NCI-H748 treated with DMSO at 0.1 percent for 48 hours (cell line): ENCODE measurements around the gene ZNF506.
"Not testable (repeated sequence)": the region's sequence is repeated elsewhere in the genome, so short reads cannot be mapped to it uniquely, and the experiment has no call there.

Experiments used
- DNase-seq: peaks from one replicate; lab custom pipeline; 2025; lab: John Stamatoyannopoulos, UW

ZNF506 gene

DNA sequence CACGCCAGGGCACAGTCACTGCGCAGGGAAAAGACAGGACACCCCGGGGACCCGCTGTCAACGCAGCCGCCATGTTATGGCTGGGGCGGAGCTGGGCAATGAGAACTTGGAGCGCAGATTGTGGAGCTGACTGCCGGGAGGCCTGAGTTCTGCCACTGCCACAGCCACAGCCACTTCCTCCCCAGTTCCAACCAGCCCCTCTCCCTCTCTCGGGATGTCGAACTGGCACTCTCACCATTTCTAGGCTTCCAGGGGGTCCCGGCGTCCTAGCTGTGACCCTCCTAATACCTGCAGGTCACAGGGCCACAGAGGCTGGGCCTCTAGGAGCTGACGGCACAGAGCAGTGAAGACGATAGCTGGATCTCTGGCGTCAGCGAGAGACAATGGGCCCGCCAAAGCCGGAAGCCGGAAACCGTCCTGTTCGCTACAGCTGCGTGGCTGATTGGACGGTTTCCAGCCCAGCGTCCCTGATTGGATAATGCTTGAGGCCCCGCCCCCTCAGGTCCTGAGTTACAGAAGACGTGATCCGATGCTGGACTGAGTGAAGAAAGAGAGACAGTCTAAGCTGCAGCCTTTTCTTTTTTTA, at the start of gene ZNF506:
TSS of gene ZNF506 (minus strand) at position 385 of the 586 bp plus-strand sequence. CDS start at position 238, 147 bp downstream.
- DNase-seq: peak; percentile 91

GRCh38 chr19:19870086-19870485, 48.5 kb upstream of the ZNF506 start:
- DNase-seq: not testable (repeated sequence)

DNA sequence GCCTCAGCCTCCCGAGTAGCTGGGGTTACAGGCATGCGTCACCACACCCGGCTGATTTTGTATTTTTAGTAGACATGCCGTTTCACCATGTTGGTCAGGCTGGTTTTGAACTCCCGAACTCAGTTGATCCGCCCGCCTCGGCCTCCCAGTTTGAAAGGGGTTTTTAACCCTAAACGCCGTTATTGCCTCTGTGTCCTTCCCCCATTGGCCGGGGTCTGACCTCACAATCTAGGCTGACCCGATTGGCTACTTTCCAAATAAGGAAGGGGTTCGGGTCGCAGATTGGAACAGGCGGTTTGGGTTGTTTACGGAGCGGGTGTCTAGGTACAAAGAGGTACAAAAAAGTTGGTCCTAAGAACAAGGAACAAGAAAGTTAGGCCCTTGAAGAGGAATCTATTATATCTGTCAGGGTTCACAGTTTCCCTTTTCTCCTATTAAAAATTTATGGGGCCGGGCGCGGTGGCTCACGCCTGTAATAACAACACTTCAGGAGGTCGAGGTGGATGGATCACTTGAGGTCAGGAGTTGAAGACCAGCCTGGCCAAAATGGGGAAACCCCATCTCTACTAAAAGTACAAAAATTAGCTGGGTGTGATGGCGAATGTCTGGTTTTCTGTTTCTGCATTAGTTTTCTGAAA, 45.2 kb upstream of the ZNF506 start:
- no peak for DNase-seq

DNA sequence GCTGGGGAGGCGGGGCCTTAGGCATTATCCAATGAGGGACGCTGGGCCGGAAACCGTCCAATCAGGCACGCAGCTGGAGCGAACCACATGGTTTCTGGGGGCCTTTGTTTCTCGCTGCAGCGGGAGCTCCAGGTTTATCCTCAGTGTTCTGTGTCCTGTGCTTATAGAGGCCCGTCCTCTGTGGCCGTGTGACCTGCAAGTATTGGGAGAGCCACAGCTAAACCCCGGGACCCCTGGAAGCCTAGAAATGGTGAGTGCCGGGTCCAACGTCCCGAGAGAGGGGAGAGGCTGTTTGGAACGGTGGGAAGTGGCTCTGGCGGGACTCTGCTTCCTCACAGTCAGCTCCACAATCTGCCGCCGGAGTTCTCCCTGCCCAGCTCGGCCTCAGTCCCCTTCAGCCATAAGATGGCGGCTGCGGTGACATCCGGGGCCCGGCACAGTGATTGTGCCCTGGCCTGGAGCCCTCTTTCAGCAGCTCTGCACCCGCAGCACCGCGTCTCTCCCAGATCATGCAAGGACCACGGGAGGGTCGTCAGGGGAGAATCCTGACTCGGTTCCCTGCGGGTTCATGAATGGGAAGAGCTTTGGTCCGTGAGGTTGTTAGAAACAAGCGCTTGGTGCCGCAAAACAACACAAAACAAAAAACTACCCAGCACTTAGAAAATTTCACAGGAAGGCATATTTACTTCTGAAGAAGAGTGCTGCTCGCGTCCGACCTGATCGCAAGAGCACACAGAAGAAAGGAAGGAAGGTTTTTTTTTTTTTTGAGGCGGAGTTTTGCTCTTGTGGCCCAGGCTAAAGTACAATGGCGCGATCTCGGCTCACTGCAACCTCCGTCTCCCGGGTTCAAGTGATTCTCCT, 44.4 kb upstream of the ZNF506 start, which contains the start of gene ZNF253:
TSS of gene ZNF253 (plus strand) at position 133 of the 861 bp plus-strand sequence. CDS start at position 248, 115 bp downstream.
- DNase-seq: peak; percentile 94

- DNase-seq: no peak
These were observed 39.3 kb upstream of the ZNF506 start for GRCh38 chr19:19860756-19861390.

DNA sequence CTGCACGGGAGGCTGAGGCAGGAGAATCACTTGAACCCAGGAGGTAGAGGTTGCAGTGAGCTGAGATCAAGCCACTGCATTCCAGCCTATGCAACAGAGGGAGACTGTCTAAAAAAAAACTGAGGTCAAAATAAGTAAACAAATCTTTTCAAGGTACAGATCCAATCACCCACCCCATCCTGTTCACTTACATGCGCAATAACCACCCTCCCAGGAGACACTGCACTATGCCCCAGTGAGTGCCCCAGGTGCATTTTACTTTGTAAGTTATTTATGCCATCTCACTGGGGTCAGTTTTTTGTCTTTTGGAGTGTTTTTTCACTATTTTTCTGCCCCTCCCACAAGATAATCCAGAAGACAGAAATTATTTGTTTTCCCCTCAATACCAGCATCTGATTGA, 37.2 kb upstream of the ZNF506 start:
- no peak for DNase-seq

DNA sequence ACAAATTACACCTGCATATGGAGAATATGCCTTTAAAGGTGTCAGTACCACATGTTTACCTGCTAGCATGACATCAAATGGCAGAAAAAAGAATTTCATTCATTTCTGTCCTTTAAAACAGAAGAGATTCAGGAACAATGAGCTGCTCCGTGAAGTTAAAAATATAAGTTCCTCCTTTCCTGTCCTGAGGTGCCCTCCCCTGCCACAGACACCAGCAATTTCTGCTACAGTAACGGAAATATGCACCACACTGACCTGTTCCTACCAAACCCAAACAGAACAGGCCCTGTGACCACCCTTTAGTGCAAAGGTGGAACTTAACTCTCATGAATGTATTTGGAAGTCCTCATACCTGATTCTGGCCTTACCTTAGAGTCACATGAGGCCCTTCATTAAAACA, 30.2 kb upstream of the ZNF506 start:
- not testable (repeated sequence) for DNase-seq

- DNase-seq: no peak
These were observed 27.5 kb upstream of the ZNF506 start for GRCh38 chr19:19849056-19849455.

DNA sequence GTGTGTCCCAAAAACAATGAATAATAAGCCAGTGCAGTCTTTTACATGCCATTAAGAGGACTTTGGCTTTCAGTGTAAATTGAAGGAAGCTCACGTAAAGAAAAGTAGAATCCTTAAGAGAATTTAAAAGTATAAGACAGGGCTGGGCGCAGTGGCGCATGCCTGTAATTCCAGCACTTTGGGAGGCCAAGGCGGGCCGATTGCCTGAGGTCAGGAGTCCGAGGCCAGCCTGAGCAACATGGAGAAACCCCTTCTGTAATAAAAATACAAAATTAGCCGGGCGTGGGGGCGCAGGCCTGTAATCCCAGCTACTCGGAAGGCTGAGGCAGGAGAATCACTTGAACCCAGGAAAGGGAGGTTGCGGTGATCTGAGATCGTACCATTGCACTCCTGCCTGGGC, 26.2 kb upstream of the ZNF506 start:
- DNase-seq: no peak

DNA sequence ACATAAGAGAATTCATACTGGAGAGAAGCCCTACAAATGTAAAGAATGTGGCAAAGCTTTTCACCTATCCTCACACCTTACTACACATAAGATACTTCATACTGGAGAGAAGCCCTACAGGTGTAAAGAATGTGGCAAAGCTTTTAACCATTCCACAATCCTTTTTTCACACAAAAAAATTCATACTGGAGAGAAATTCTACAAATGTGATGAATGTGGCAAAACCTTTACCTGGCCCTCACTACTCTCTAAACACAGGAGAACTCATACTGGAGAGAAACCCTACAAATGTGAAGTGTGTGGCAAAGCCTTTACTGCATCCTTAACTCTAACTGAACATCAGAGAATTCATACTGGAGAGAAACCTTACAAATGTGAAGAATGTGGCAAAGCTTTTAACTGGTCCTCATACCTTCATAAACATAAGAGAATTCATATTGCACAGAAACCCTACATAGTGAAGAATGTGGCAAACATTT, 14.0 kb upstream of the ZNF506 start:
- DNase-seq: no peak

DNA sequence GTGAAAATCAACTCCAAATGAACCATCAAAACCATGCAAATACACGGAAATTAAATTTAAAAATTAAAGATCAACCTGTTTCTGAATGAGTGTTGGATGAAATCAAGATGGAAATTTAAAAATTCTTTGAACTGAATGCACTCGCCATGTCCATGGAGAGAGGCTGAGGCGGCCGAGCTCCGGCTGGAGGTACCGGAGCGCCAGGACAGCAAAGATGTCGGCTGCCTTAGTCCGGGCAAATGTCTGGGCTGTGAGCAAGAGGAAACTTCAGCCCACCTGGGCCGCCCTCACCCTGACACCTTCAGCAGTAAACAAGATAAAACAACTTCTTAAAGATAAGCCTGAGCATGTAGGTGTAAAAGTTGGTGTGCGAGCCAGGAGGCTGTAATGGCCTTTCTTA, 5.3 kb upstream of the ZNF506 start:
- no peak for DNase-seq

DNA sequence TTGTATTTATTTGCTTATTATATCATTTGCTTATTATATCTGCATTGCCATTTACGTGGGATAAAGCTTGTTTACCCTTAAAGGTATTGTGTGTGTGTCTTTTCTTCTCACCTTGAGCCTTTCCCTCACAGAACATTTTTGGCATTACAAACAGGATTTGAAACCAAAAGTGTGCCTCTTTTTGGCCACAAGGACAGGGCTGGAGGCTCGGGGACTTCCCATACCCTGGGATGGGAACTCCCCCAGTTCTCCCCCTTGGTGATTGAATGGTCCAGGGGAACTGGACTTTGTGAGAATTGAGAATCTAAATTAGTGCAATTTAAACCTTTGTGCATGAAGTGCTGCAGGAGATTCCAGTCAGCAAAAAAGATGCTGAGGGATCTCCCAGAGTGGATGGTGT, 2.4 kb upstream of the ZNF506 start:
- no peak for DNase-seq

DNA sequence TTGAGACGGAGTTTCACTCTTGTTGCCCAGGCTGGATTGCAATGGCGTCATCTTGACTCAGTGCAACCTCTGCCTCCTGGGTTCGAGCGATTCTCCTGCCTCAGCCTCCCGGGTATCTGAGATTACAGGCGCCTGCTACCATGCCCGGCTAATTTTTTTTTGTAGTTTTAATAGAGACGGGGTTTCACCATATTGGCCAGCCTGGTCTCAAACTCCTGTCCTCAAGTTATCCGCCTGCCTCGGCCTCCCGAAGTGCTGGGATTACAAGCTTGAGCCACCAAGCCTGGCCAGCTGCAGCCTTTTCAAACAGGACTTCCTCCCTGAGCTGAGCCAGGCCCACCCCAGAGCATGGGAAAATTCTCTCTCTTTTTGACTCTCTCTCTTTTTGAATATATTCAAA, 426 bp upstream of the ZNF506 start:
- DNase-seq: not testable (repeated sequence)

DNA sequence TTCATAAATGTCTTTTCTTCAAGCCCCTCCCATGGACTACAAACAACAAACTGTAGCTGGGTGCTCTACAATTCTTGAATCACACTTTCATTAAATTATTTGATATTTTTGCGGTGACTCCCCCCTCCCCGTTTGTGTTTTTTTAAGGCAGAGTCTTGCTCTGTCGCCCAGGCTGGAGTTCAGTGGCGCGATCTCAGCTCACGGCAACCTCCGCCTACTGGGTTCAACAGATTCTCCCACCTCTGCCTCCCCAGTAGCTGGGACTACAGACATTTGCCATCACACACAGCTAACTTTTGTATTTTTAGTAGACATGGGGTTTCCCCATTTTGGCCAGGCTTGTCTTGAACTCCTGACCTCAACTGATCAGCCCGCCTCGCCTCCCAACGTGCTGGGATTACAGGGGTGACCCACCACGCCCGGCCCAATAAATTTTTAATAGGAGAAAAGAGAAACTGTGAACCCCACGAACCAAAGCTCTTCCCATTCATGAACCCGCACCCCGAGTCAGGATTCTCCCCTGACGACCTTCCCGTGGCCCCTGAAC, 703 bp downstream of the ZNF506 start:
- no peak for DNase-seq

GRCh38 chr19:19817357-19817756, 4.2 kb downstream of the ZNF506 start:
- DNase-seq: no peak

GRCh38 chr19:19816679-19817078, 4.9 kb downstream of the ZNF506 start:
- no peak for DNase-seq

- not testable (repeated sequence) for DNase-seq
These were observed 9.6 kb downstream of the ZNF506 start for GRCh38 chr19:19811999-19812398.

DNA sequence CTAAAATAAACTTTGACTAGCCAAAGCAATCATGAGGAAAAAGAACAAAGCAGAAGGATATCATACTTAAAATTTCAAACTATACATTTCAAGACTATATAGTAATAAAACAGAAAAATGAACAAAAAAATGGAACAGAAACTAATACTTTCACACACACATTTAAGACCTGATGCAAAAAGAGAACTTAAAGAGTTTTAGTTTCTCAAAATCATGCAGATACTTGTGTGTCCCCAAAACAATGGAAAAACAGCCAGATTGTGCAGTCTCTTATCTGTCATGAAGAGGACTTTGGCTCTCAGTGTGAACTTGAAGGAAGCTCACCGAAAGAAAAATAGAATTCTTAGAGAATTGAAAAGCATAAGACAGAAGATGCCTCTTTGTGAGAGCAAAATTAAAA, 16.1 kb downstream of the ZNF506 start:
- DNase-seq: no peak

GRCh38 chr19:19788015-19788414, 33.5 kb downstream of the ZNF506 start:
- no peak for DNase-seq

GRCh38 chr19:19785476-19785875, 36.1 kb downstream of the ZNF506 start:
- not testable (repeated sequence) for DNase-seq

DNA sequence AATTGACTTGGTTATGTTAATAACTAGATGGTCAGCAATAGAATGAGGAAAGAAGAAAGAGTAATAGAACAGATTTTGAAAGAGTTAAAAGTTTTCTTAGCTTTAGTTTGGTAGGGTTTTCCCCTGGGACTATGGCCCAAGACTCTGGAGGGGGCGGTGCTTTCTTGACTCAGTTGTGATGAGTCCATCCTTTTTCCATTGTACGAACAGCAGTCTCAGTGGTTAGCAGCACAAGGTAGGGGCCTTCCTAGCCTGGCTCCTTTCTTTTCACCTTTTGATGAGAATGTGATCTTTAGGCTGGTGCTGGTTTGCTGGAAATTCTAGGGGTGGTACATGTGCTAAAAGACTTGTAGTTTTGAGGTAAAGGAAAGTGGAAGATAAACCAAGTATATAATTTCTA, 38.8 kb downstream of the ZNF506 start:
- no peak for DNase-seq

GRCh38 chr19:19781791-19782190, 39.8 kb downstream of the ZNF506 start:
- DNase-seq: peak; percentile 49
